ENCODE measurements around the gene ABCA6. TPM values are rescaled to one million over a fixed set of nuclear protein-coding genes. Genes with fewer than 3 reads are reported as not detected.

Gene ABCA6
- total and polyA plus RNA-seq, 2 experiments from 2014 or later = 1.6 to 6.3 TPM

DNA sequence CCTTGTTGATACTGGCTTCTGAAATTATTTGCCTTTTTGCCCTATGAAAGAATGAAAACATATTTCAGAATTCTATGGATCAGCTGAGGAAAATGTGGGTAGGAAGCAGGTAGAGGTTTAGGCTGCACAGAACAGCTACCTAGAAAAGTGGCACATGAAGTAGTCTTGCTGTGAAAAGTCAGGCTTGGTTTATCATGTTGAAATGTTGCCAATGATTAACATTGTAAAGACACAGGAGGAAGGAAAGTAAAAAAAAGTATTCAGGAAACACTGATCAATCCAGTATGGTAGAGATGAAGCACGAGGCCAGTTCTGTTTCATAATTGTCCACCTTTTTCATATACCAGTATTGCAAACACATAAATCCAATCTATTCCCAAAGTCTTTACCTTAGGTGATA is 29.9 kb downstream of the ABCA6 start:
- H2AFZ ChIP-seq = no peak overlapping the region
- no peaks in the 10 kb centered on the region for H3K79me2 ChIP-seq
- no peaks in the 10 kb centered on the region for H3K27me3 ChIP-seq
- no peak overlapping the region for H3K4me2 ChIP-seq
- no peaks in the 10 kb centered on the region for H3K9me3 ChIP-seq (ENCODE audit: low read depth)
- no peaks in the 10 kb centered on the region for H3K9me2 ChIP-seq (replicated peaks; ENCODE audit: insufficient read depth)
- WGBS (ENCODE audit: low lambda C conversion rate, missing lambda C conversion rate) = 77% methylated on average over 1 of the region's 1 CpG
- H3K36me3 ChIP-seq (replicated peaks; ENCODE audit: insufficient read depth, low read depth) = no peaks in the 10 kb centered on the region
- TF ChIP-seq EZH2phosphoT487 (IDR thresholded peaks at IDR 0.05; ENCODE audit: low read depth, severe bottlenecking, unreplicated experiment) (no peak), EZH2 (IDR thresholded peaks at IDR 0.05; ENCODE audit: borderline replicate concordance) (no peak)
- TF ChIP-seq, protein P1, sequence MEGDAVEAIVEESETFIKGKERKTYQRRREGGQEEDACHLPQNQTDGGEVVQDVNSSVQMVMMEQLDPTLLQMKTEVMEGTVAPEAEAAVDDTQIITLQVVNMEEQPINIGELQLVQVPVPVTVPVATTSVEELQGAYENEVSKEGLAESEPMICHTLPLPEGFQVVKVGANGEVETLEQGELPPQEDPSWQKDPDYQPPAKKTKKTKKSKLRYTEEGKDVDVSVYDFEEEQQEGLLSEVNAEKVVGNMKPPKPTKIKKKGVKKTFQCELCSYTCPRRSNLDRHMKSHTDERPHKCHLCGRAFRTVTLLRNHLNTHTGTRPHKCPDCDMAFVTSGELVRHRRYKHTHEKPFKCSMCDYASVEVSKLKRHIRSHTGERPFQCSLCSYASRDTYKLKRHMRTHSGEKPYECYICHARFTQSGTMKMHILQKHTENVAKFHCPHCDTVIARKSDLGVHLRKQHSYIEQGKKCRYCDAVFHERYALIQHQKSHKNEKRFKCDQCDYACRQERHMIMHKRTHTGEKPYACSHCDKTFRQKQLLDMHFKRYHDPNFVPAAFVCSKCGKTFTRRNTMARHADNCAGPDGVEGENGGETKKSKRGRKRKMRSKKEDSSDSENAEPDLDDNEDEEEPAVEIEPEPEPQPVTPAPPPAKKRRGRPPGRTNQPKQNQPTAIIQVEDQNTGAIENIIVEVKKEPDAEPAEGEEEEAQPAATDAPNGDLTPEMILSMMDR (IDR thresholded peaks at IDR 0.05; ENCODE audit: poor library complexity) = no peak
- no peak overlapping the region for H3K27ac ChIP-seq
- no peaks in the 10 kb centered on the region for H3K4me1 ChIP-seq (ENCODE audit: insufficient read depth)
- DNase-seq (ENCODE audit: low spot score) = no peak
- no peaks in the 10 kb centered on the region for H4K20me1 ChIP-seq (ENCODE audit: insufficient read depth, poor library complexity, severe bottlenecking)
- no peak overlapping the region for H3K4me3 ChIP-seq

DNA sequence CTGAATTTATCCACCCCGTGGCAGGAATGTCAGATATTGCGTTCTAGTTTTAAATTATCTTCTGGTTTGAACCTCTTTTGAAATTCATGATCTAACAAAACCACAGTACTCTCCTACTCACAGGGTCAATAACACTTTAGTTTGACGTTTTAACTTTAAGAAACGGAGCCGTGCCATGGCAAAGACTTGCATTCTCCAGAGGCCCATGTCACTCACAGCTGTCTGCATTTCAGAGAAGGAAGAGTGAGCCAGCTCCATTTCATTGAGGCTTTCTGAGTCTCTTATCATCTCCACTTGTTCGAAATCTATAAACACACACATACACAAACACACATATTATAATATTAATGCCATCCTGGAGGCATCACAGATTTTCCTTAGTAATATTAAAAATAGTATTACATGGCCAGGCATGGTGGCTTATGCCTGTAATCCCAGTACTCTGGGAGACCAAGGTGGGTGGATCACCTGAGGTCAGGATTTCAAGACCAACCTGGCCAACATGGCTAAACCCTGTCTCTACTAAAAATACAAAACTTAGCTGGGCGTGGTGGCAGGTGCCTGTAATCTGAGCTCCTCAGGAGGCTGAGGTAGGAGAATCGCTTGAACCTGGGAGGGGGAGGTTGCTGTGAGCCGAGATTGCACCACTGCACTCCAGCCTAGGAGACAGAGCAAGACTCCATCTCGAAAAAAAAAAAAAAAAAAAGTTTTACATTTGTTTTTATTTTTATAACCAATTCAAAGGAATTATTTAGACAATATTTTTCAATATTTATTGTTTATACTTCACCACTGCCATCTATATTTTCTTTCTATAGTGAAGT is 35.6 kb downstream of the ABCA6 start:
- Histone ChIP-seq H3K27ac (no peak overlapping the region), H2AFZ (no peak overlapping the region), H3K4me1 (ENCODE audit: insufficient read depth) (no peaks in the 10 kb centered on the region), H3K36me3 (replicated peaks; ENCODE audit: insufficient read depth, low read depth) (no peaks in the 10 kb centered on the region), H3K79me2 (no peaks in the 10 kb centered on the region), H4K20me1 (ENCODE audit: insufficient read depth, poor library complexity, severe bottlenecking) (no peaks in the 10 kb centered on the region), H3K4me3 (no peak overlapping the region), H3K9me3 (ENCODE audit: low read depth) (no peaks in the 10 kb centered on the region), H3K9me2 (replicated peaks; ENCODE audit: insufficient read depth) (no peaks in the 10 kb centered on the region), H3K27me3 (no peaks in the 10 kb centered on the region), H3K4me2 (no peak overlapping the region)
- 83% methylated on average over 10 of the region's 10 CpGs for WGBS (ENCODE audit: low lambda C conversion rate, missing lambda C conversion rate)
- TF ChIP-seq EZH2 (IDR thresholded peaks at IDR 0.05; ENCODE audit: borderline replicate concordance) (no peak), EZH2phosphoT487 (IDR thresholded peaks at IDR 0.05; ENCODE audit: low read depth, severe bottlenecking, unreplicated experiment) (no peak)
- TF ChIP-seq, protein P1 (IDR thresholded peaks at IDR 0.05; ENCODE audit: poor library complexity) = no peak
- no peak for DNase-seq (ENCODE audit: low spot score)

DNA sequence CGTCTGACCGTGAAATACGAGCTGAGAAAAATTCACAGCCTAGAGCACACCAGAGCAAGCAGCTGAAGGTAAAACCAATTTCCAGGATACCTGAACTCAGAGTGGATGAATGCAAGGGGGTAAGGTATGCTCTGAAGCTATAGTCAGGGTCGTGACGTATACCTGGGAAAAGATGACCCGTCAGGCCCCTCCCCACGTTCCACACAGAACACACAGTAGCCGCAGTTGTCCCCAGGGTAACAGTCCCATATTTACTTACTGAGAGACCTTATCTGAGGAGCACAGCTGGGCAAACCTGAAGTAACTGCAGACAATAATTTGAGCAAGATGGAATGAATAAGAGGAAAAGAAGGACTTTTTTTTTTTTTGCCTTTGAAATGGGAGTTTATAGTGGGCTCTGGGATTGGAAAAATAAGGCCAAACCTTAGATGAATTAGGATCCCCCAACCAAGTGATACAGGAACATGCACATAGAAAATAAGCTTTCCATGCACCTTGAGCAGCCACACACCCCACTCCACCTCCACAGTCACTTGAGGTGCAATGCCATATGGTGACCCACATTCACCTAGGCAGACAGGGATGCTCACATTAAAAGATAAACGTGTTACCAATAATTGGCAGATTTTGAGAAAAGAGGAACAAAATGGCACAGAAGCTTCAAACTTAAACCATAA is 38.0 kb downstream of the ABCA6 start:
- H3K9me3 ChIP-seq (ENCODE audit: low read depth) = no peaks in the 10 kb centered on the region
- no peaks in the 10 kb centered on the region for H4K20me1 ChIP-seq (ENCODE audit: insufficient read depth, poor library complexity, severe bottlenecking)
- no peak overlapping the region for H3K4me2 ChIP-seq
- peak overlapping the region; percentile 36 for H3K27ac ChIP-seq
- no peaks in the 10 kb centered on the region for H3K36me3 ChIP-seq (replicated peaks; ENCODE audit: insufficient read depth, low read depth)
- H3K79me2 ChIP-seq = no peaks in the 10 kb centered on the region
- H3K9me2 ChIP-seq (replicated peaks; ENCODE audit: insufficient read depth) = no peaks in the 10 kb centered on the region
- H3K4me3 ChIP-seq = no peak overlapping the region
- no peaks in the 10 kb centered on the region for H3K27me3 ChIP-seq
- H2AFZ ChIP-seq = no peak overlapping the region
- H3K4me1 ChIP-seq (ENCODE audit: insufficient read depth) = no peaks in the 10 kb centered on the region
- TF ChIP-seq, protein P1 (IDR thresholded peaks at IDR 0.05; ENCODE audit: poor library complexity) = no peak
- DNase-seq (ENCODE audit: low spot score) = peak; percentile 49
- 59% methylated on average over 9 of the region's 9 CpGs for WGBS (ENCODE audit: low lambda C conversion rate, missing lambda C conversion rate)
